Left lung (tissue), 10 donors: ENCODE data around the gene BIRC2. TPM values are rescaled to one million over a fixed set of nuclear protein-coding genes. Genes with fewer than 3 reads are reported as not detected.

Experiments used
- ATAC-seq: fragments of 200-7000 bp; cut with Tn5 transposase; one replicate; pipeline ENCODE4 v1.9.1; 2020; ENCODE audit warnings: moderate library complexity
- DNase-seq, 4 donors: peaks; one replicate each; pipeline ENCODE4 v3.0.0-alpha.2; 2013 to 2020
- H3K27ac ChIP-seq, 2 donors: fragments of 200-600 bp; sonication (generic) in 1 of 2; one replicate each; pipeline versions ENCODE4 v1.5.0 to v1.8.0; 2020 to 2021
- H3K27me3 ChIP-seq, 2 donors: fragments of 200-600 bp; sonication (generic) in 1 of 2; one replicate each; pipeline versions ENCODE4 v1.5.0 to v1.8.0; 2020 to 2021
- H3K36me3 ChIP-seq, 2 donors: fragments of 200-600 bp; sonication (generic) in 1 of 2; one replicate each; pipeline versions ENCODE4 v1.5.0 to v1.8.0; 2020 to 2021
- H3K4me1 ChIP-seq, 2 donors: fragments of 200-600 bp; one replicate each; pipeline ENCODE4 v1.8.0; 2021
- H3K4me3 ChIP-seq, 2 donors: fragments of 200-600 bp; sonication (generic) in 1 of 2; one replicate each; pipeline versions ENCODE4 v1.5.0 to v1.8.0; 2020 to 2021; ENCODE audit warnings: mild to moderate bottlenecking in 1 of 2
- H3K9me3 ChIP-seq, 2 donors: fragments of 200-600 bp; sonication (generic) in 1 of 2; one replicate each; pipeline versions ENCODE4 v1.5.0 to v1.8.0; 2020 to 2021
- intact Hi-C, 2 donors: fragments of 100-400 bp; cut with DNase I; formaldehyde crosslinking; loops; one replicate each; pipeline versions ENCODE4 v1.11.2 to v1.14.2; 2022
- polyA plus RNA-seq, 6 donors: library from polyadenylated mRNA; unstranded; fragments of 120-200 nt; gene quantifications; one replicate each; pipeline ENCODE4 v1.2.1, GENCODE V29; 2013; ENCODE audit not compliant: insufficient read length in 6 of 6
- total RNA-seq, 2 donors: library from RNA; stranded (reverse); fragmentation: NEBNext Ultra II Directional; extraction: Animal tissue kit (Norgen Biotek cat#: 25700); gene quantifications; one replicate each; pipeline ENCODE4 v1.2.1, GENCODE V29; 2021
- TF ChIP-seq, protein P1 (sequence below), 2 donors: fragments of 200-600 bp; sonication (generic) in 1 of 2; IDR thresholded peaks; one replicate each; pipeline versions ENCODE4 v1.5.0 to v1.8.0; 2021; ENCODE audit warnings: antibody characterized with exemption in 2 of 2
- donor health status: DM: no; HTN: yes; CAD: no.
- donor health status: DM: no; HTN: no; CAD: no.

BIRC2 gene
- total and polyA plus RNA-seq, 8 donors = 37.2 to 81.4 (median 71.0) TPM

DNA sequence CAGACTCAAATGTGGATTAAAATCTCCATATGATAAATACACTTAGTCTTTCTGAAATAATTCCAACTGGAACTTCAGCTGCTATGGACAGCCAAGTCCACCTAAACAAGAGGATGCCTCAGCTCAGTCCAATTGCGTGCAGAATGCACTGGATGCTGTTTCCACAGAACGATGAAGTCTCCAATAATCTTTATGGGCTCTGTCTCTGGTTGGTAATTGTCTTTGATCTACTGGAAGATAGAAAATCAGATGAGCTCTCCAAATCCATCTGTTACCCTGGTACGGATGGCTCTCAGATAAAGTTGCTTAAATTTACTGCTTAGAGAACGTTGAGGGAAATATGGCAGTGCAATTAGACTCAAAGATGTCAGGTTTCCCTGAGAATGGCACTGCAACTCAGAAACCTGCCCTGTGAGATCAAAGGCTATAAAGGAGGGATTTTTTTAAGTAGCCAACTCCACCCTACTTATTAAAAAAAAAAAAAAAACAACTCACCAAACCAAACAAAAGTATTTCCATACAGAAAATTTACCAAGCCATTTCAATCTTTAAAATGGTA, 30.6 kb upstream of the BIRC2 start:
- ATAC-seq = no peak

DNA sequence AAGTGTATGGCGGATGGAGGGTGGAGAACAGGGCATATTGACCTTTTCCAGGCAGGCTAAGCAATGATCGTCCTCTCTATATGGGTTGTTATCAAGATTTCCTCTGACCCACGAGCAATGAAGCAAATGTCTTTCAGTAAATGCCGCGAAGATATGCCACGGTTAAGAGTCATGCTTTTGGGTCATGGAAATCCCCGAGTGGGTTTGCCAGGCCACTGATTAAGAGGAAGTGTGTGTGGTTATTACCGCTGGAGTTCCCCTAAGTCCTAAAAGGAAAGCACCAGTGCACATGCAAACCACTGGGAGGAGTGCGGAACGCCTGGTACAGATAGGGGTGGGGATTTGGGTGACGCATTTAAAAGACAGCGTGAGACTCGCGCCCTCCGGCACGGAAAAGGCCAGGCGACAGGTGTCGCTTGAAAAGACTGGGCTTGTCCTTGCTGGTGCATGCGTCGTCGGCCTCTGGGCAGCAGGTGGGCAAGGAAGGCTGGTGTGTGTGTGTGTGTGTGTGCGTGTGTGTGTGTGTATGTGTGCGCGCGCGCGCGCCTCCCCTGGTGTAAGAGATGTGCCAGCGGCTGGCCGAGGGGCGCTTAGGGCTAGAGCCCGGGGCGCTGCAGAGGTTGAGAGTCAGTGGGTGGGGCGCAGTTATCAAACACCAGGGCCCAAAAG, 29.8 kb upstream of the BIRC2 start, which contains the start of gene BIRC3:
TSS of gene BIRC3 (plus strand) at position 386 of the 669 bp plus-strand sequence. CDS start 7,026 bp downstream, outside the sequence.
- H3K27me3 ChIP-seq = no peaks in the 10 kb centered on the region
- TF ChIP-seq, protein P1, sequence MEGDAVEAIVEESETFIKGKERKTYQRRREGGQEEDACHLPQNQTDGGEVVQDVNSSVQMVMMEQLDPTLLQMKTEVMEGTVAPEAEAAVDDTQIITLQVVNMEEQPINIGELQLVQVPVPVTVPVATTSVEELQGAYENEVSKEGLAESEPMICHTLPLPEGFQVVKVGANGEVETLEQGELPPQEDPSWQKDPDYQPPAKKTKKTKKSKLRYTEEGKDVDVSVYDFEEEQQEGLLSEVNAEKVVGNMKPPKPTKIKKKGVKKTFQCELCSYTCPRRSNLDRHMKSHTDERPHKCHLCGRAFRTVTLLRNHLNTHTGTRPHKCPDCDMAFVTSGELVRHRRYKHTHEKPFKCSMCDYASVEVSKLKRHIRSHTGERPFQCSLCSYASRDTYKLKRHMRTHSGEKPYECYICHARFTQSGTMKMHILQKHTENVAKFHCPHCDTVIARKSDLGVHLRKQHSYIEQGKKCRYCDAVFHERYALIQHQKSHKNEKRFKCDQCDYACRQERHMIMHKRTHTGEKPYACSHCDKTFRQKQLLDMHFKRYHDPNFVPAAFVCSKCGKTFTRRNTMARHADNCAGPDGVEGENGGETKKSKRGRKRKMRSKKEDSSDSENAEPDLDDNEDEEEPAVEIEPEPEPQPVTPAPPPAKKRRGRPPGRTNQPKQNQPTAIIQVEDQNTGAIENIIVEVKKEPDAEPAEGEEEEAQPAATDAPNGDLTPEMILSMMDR (IDR thresholded peaks at IDR 0.05) = peak in 1 of 2 donors; percentile 46
- DNase-seq (peak; percentile 67 to 92 (median 88)), ATAC-seq (peak; percentile 95)
- H3K36me3 ChIP-seq = no peaks in the 10 kb centered on the region
- peak within 1 kb of the TSS; percentile 77 to 86 for H3K27ac ChIP-seq
- intact Hi-C loops = no loop called here
- no peaks in the 10 kb centered on the region for H3K9me3 ChIP-seq
- H3K4me1 ChIP-seq = peaks cover 9 to 93% of the 10 kb centered on the region in 2 donors
- H3K4me3 ChIP-seq = peak within 1 kb of the TSS; percentile 39 to 60

More for the DNA sequence above, 30.6 kb upstream of the BIRC2 start:
- H3K4me3 ChIP-seq = peak overlapping the region in 1 of 2 donors; percentile 60
- DNase-seq = no peak
- H3K4me1 ChIP-seq = peaks cover 9 to 89% of the 10 kb centered on the region in 2 donors
- intact Hi-C loops = no loop called here
- H3K27me3 ChIP-seq = no peaks in the 10 kb centered on the region
- H3K27ac ChIP-seq = peak overlapping the region; percentile 77 to 86
- H3K9me3 ChIP-seq = no peaks in the 10 kb centered on the region
- TF ChIP-seq, protein P1 (IDR thresholded peaks at IDR 0.05) = no peak
- no peaks in the 10 kb centered on the region for H3K36me3 ChIP-seq

DNA sequence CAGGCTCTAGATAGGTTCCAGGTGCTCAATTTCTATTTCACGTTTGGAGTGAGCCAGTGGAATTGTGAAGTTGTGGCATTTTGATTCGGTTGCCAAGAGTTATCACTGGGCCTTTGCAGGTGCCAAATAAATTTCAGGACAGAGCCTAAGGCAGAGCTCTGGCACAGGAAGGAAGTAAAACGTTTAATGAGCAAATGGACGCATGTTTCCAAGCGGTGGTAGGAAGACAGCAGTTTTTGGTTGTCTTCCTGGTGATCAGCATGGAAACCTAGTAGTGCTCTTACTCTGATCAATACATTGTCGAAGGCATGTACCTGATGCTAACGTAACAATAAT, 29.3 kb upstream of the BIRC2 start:
- TF ChIP-seq, protein P1 (IDR thresholded peaks at IDR 0.05) = no peak
- no peaks in the 10 kb centered on the region for H3K36me3 ChIP-seq
- peak overlapping the region; percentile 39 to 60 for H3K4me3 ChIP-seq
- H3K27ac ChIP-seq = peak overlapping the region; percentile 77 to 86
- intact Hi-C loops = no loop called here
- peaks cover 9 to 93% of the 10 kb centered on the region in 2 donors for H3K4me1 ChIP-seq
- no peaks in the 10 kb centered on the region for H3K27me3 ChIP-seq
- ATAC-seq (peak; percentile 15), DNase-seq (no peak)
- no peaks in the 10 kb centered on the region for H3K9me3 ChIP-seq

DNA sequence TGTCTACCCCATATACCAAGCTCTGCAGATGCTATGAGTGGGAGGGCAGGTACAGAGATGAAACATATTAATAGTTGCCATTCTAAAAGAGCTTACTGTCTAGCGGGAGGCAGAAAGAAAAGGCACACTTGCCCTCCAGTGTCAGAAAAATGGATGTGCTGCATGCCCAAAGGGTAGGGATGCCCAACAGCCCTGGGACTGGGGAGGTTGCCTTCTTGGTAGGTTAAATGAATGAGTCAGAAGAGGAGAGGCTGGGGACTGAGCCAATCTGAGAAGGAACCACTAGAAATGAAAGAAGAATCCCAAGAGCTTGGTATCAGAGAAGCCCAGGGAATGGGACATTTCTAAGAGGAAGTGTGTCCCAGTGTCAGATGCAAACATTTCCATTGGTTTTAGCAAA, 28.5 kb upstream of the BIRC2 start:
- Histone ChIP-seq H3K4me3 (peak overlapping the region; percentile 39 to 60), H3K27ac (peak overlapping the region in 1 of 2 donors; percentile 86), H3K27me3 (no peaks in the 10 kb centered on the region), H3K9me3 (no peaks in the 10 kb centered on the region), H3K36me3 (no peaks in the 10 kb centered on the region), H3K4me1 (peaks cover 6 to 90% of the 10 kb centered on the region in 2 donors)
- DNase-seq (no peak), ATAC-seq (peak; percentile 21)
- intact Hi-C loops = no loop called here
- TF ChIP-seq, protein P1 (IDR thresholded peaks at IDR 0.05) = no peak

DNA sequence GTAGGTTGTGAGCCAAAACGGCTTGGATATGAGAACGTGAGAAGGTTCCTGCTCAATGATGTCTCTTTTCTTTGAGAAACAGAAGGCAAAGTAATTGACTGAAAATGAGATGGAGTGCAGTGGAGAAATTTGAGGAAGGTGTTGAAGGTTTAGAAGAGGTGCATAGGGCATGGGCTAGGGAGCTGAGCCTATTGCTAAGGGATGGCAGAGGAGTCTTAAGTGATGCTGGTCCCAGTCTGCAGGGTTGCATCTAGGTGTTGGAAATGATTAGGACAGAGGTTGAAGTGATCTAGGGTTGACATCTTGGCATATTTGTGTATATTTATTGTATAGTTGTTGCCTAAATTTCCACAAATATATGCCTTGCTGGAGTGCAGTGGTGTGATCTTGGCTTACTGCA, 27.5 kb upstream of the BIRC2 start:
- no peak for ATAC-seq
- no peaks in the 10 kb centered on the region for H3K36me3 ChIP-seq
- intact Hi-C loops = no loop called here

More for the DNA sequence above, 27.5 kb upstream of the BIRC2 start:
- Histone ChIP-seq H3K4me1 (peaks cover 6 to 87% of the 10 kb centered on the region in 2 donors), H3K27ac (no peak overlapping the region), H3K27me3 (no peaks in the 10 kb centered on the region), H3K9me3 (no peaks in the 10 kb centered on the region), H3K4me3 (peak overlapping the region in 1 of 2 donors; percentile 60)
- TF ChIP-seq, protein P1 (IDR thresholded peaks at IDR 0.05) = no peak
- DNase-seq = no peak
